ENCODE data around the gene PIGA.

Gene PIGA

GRCh38 chrX:15335135-15336022 is at the start of gene PIGA:
Gene PIGA, minus strand, starts transcription at chrX:15335523. Its CDS starts 3,593 bp downstream, at chrX:15331930.
- peak; percentile 93 for DNase-seq (ENCODE audit: low spot score)

- no peak for DNase-seq (ENCODE audit: low spot score)
Observed at GRCh38 chrX:15384304-15384703, 49.0 kb upstream of the PIGA start, which contains the start of gene VEGFD. Gene VEGFD, minus strand, starts transcription at chrX:15384413. Its CDS starts 467 bp downstream, at chrX:15383946.

- DNase-seq (ENCODE audit: low spot score), result no peak
Observed at GRCh38 chrX:15382813-15383212, 47.5 kb upstream of the PIGA start.

GRCh38 chrX:15376956-15377355 is 41.6 kb upstream of the PIGA start:
- no peak for DNase-seq (ENCODE audit: low spot score)

- DNase-seq (ENCODE audit: low spot score), result no peak
Observed at GRCh38 chrX:15373976-15374375, 38.7 kb upstream of the PIGA start.

GRCh38 chrX:15366506-15367352 is 31.4 kb upstream of the PIGA start:
- no peak for DNase-seq (ENCODE audit: low spot score)

GRCh38 chrX:15359701-15360100 is 24.4 kb upstream of the PIGA start:
- no peak for DNase-seq (ENCODE audit: low spot score)

- no peak for DNase-seq (ENCODE audit: low spot score)
Observed at GRCh38 chrX:15358533-15358932, 23.2 kb upstream of the PIGA start.

- no peak for DNase-seq (ENCODE audit: low spot score)
Observed at GRCh38 chrX:15356444-15356843, 21.1 kb upstream of the PIGA start.

GRCh38 chrX:15350329-15350996 is 15.1 kb upstream of the PIGA start:
- DNase-seq (ENCODE audit: low spot score), result no peak

GRCh38 chrX:15349046-15349445 is 13.7 kb upstream of the PIGA start:
- peak; percentile 46 for DNase-seq (ENCODE audit: low spot score)

GRCh38 chrX:15345976-15346375 is 10.7 kb upstream of the PIGA start:
- DNase-seq (ENCODE audit: low spot score), result no peak

GRCh38 chrX:15344106-15344505 is 8.8 kb upstream of the PIGA start:
- DNase-seq (ENCODE audit: low spot score), result no peak

- no peak for DNase-seq (ENCODE audit: low spot score)
Observed at GRCh38 chrX:15343075-15343476, 7.8 kb upstream of the PIGA start.

GRCh38 chrX:15340867-15341266 is 5.5 kb upstream of the PIGA start:
- DNase-seq (ENCODE audit: low spot score), result no peak

- peak; percentile 8 for DNase-seq (ENCODE audit: low spot score)
Observed at GRCh38 chrX:15336023-15336413, 695 bp upstream of the PIGA start.

- DNase-seq (ENCODE audit: low spot score), result peak; percentile 4
Observed at GRCh38 chrX:15334561-15334960, 762 bp downstream of the PIGA start.

- DNase-seq (ENCODE audit: low spot score), result no peak
Observed at GRCh38 chrX:15328821-15329220, 6.5 kb downstream of the PIGA start.

GRCh38 chrX:15328131-15328530 is 7.2 kb downstream of the PIGA start:
- no peak for DNase-seq (ENCODE audit: low spot score)

- DNase-seq (ENCODE audit: low spot score), result no peak
Observed at GRCh38 chrX:15322472-15322871, 12.9 kb downstream of the PIGA start.

GRCh38 chrX:15322072-15322471 is 13.3 kb downstream of the PIGA start:
- DNase-seq (ENCODE audit: low spot score), result no peak

GRCh38 chrX:15321447-15321846 is 13.9 kb downstream of the PIGA start:
- no peak for DNase-seq (ENCODE audit: low spot score)
